NCI-H1436 treated with DMSO at 0.1 percent for 48 hours (cell line): ENCODE measurements around the gene PCBP3.
A peak's percentile ranks its signal among the peaks of the same experiment; 100 is the strongest.
"Not testable (repeated sequence)": the region's sequence is repeated elsewhere in the genome, so short reads cannot be mapped to it uniquely, and the experiment has no call there.

Experiments used
- DNase-seq: peaks from one replicate; lab custom pipeline; 2025; lab: John Stamatoyannopoulos, UW

The PCBP3 gene

GRCh38 chr21:45643021-45643980 lies at the start of gene PCBP3:
TSS of gene PCBP3 (plus strand) at chr21:45643725. CDS start at chr21:45850086, 206,361 bp downstream.
- DNase-seq: peak; percentile 70

- DNase-seq: no peak
These were observed 48.6 kb upstream of the PCBP3 start for GRCh38 chr21:45594721-45595489.

- DNase-seq: no peak
These were observed 47.8 kb upstream of the PCBP3 start for GRCh38 chr21:45595574-45596295.

GRCh38 chr21:45596704-45597318 lies 46.7 kb upstream of the PCBP3 start:
- no peak for DNase-seq

GRCh38 chr21:45598109-45598508 lies 45.4 kb upstream of the PCBP3 start:
- DNase-seq: no peak

GRCh38 chr21:45598666-45599065 lies 44.9 kb upstream of the PCBP3 start:
- no peak for DNase-seq

GRCh38 chr21:45599146-45599581 lies 44.4 kb upstream of the PCBP3 start:
- DNase-seq: no peak

- no peak for DNase-seq
These were observed 43.3 kb upstream of the PCBP3 start for GRCh38 chr21:45600248-45600647.

GRCh38 chr21:45601551-45601950 lies 42.0 kb upstream of the PCBP3 start:
- no peak for DNase-seq

GRCh38 chr21:45602106-45602505 lies 41.4 kb upstream of the PCBP3 start:
- no peak for DNase-seq

GRCh38 chr21:45603481-45603880 lies 40.0 kb upstream of the PCBP3 start:
- DNase-seq: no peak

- DNase-seq: not testable (repeated sequence)
These were observed 38.8 kb upstream of the PCBP3 start for GRCh38 chr21:45604681-45605080.

- DNase-seq: no peak
These were observed 36.3 kb upstream of the PCBP3 start for GRCh38 chr21:45607021-45607908.

- DNase-seq: no peak
These were observed 35.6 kb upstream of the PCBP3 start for GRCh38 chr21:45607909-45608295.

- not testable (repeated sequence) for DNase-seq
These were observed 34.6 kb upstream of the PCBP3 start for GRCh38 chr21:45608747-45609470.

- not testable (repeated sequence) for DNase-seq
These were observed 33.9 kb upstream of the PCBP3 start for GRCh38 chr21:45609616-45610015.

GRCh38 chr21:45611296-45611695 lies 32.2 kb upstream of the PCBP3 start:
- DNase-seq: no peak

- DNase-seq: no peak
These were observed 31.4 kb upstream of the PCBP3 start for GRCh38 chr21:45611939-45612664.

GRCh38 chr21:45612665-45613019 lies 30.9 kb upstream of the PCBP3 start:
- DNase-seq: not testable (repeated sequence)
